HG03097 (cell line): ENCODE data around the gene PPM1H.
"Not testable (repeated sequence)": the region's sequence is repeated elsewhere in the genome, so short reads cannot be mapped to it uniquely, and the experiment has no call there.

ENCODE experiments used
- ATAC-seq: cut with Tn5 transposase; IDR thresholded peaks from one replicate; pipeline ENCODE4 v1.9.1; 2021; ENCODE audit not compliant: unreplicated experiment, low FRiP score

PPM1H gene

DNA sequence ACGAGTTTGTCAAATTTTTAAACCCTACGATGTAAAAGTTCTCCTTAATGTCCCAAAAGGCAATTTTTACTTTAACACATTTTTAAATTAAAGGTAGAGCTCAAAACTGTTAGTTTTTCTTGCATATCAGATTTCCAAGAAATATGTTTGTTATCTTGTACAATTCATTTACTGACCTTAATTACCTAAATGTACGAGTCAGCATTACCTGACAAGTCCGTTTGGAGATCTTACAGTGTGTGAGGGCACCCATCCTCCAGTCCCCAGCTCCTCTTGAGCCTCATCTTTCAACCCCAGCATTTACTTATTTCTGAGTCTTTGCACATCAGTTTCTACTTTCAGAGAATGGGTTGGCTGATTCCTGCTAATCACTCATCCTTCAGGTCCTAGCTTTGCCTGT, 23.7 kb downstream of the PPM1H start:
- ATAC-seq: no peak

DNA sequence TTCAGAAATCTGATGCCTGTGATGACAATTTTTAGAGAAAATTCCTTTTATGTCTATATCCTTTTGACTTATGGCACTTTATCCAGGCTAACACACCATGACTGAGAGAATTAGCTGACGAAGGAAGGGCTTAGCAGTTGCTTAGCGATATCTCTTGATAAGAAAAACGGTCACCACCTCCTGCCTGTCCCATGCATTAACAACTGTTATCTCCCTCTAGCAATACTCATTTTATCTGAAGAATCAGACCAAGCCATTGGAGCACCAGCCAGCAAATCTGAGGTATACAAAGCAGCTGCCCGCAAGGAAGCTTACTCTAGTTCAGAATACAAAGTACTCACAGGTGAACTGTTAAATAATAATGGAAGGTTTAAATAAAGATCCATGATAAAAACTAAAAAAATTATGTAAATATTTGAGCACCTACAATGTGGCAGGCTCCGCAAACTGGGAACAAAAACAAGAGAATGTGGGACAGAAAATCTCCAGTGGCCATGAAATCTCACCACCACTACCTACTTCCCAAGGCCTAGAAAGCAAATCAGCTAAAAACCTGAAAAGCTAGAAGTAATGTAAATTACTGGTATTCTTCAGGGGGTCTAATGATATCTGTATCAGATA, 24.3 kb downstream of the PPM1H start:
- no peak for ATAC-seq

DNA sequence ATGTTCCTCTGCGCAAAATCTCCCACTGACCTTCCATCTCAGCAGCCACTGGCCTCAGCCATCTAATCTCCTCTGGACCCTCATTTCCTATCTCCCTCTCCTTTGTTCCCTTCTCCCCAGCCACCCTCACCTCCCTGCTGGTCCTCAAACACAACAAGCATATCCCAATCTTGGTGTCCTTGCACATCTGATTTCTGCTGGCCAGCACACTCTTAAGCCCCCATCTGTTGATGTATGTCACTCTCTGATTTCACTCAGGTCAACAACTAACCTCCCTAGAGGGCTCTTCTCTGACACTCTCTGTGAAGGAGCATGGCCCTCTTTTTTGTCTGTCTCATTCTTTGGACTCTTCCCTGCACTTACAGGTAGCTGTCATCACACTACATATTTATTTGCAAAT, 25.6 kb downstream of the PPM1H start:
- no peak for ATAC-seq

DNA sequence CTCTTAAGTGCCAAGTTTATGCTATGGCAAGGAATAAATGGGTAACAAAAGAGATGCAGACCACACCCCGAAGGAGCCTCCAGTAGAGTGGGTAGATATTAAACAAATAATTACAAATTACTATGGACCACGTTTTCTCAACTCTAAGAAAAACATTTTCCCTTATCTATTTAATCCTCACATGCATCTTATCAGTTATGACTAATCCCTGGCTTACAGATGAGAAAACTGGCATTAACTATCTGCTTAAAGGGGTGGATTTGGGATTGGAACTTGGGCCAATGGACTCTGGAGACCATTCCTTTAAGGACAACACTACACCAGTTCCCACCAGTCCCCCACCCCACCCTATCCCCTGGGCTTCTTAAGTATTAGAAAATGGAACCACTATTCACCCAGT, 26.3 kb downstream of the PPM1H start:
- ATAC-seq: no peak

DNA sequence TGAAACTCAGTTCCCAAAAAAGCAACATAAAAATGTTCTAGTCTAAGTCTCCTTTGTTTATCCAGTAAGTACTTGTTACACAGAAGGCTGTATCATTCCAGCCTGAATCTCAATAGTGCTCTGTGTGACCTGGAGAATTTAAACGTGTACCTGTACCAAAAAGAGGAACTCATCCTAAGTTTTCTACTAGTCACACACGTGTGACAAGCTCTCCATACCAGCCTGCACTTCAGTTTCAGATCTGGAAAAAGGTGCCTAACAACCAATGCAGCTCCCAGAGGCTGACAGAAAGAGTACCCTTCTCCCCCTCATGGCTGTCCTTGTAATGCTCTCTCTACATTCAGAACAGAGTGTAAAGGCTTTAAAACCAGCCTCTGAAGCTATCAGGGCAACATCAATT, 27.4 kb downstream of the PPM1H start:
- no peak for ATAC-seq

DNA sequence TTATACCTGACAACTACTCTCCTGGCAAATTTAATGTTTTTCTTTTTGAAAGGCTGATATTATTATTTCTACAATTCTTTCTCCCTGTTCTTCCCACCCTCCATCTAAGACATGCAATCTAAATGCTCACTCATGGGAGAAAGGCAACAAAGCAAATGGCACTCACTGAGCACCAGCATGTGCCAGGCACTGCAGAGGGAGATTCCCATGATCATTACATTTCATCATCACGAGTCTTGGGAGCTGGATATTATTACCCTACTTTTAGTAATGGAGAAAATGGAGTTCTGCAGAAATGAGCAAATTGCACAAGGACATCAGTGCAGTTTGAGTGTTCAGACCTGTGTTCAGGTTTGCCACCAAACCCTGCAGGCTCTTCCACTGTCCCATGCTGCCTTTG, 27.9 kb downstream of the PPM1H start:
- no peak for ATAC-seq

DNA sequence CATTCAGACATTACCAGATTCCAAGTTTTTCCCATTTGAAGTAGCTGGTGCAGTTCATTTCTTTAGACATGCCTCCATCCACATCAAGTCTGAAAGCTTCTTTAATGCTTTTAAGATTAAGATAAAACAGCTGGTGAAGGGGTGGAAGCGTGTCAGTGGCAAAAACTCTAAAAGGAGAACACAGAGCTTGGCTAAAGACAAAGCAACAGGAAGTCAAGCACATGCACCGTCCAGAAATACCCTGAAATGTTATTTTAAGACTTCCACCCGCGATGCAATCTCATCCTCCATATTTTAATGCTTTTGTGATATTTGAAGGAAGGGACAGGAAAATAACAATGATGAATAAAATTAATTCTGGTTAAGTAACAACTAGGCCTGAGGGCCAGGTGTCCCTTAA, 31.8 kb downstream of the PPM1H start:
- no peak for ATAC-seq

DNA sequence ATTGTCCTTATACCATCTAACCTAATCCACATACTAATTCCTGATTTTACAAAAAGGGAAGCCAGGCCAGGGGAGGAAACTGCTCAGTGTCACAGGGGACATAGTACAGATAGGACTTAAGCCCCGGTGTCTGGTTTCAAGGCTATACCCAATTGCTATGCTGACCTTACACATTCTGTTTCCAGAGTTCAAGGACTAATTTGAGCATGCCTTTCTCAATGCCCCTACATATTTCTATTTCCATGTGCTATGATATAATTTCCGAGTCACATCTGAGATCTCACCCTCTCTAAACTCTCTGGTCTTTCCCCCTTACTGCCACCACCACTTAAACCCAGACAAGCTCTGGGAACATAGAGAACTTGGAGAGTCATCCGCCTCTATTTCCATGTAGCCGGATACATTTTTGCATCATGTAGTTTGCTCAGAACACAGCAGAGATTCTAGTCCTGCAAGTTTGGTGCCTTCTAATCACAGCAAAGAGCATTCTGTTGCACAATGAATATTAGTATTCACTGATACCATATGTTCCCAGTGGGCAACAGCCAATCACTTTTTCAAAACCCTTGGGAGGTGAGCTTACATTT, 34.2 kb downstream of the PPM1H start:
- ATAC-seq: no peak

DNA sequence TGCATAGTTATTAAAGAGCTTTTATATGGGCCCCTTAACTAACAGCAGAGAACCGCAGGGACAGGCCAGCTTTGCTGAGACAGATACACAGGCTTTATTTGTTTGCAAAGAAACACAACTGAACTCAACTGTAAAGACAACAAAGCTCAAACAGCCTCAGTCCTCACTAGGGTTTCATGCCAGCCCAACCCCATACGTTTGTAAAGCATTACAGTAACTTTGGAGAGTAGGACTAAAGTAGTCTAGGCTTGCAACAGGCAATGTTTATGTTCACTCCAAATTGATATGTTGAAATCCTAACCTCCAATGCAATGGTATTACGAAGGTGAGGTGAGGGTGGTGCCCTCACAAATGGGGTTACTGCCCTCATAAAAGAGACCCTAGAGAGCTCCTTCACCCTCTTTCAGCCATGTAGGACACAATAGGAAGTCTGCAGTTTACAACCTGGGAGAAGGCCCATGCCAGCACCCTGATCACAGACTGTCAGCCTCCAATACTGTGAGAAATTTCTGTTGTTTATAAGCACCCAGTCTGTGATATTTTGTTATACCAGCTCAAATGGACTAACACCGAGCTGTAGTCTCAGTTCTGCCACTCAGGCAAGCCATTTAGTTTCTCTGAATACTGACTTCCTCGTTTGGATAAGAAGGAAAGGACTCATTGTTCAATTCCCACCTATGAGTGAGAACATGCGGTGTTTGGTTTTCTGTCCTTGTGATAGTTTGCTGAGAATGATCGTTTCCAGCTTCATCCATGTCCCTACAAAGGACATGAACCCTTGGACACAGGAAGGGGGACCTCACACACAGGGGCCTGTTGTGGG, 35.2 kb downstream of the PPM1H start:
- no peak for ATAC-seq

DNA sequence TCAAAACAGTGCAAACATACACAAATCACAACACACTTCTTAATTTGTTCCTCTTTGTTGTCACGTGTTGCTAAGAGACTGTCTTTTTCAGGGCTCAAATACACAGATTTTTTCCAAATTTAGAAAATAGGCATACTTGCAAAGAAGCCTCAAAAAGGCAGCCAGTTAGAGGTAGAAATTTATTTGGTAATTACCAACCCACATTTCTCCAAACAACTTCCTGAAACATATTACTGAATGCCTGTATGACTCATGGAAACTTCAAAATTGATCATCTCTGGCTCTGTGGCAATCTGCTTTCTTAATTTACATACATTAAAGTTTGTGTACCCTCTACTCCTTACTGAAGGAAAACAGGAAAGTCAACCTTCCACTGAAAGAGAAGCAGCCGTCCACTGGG, 36.4 kb downstream of the PPM1H start:
- ATAC-seq: no peak

DNA sequence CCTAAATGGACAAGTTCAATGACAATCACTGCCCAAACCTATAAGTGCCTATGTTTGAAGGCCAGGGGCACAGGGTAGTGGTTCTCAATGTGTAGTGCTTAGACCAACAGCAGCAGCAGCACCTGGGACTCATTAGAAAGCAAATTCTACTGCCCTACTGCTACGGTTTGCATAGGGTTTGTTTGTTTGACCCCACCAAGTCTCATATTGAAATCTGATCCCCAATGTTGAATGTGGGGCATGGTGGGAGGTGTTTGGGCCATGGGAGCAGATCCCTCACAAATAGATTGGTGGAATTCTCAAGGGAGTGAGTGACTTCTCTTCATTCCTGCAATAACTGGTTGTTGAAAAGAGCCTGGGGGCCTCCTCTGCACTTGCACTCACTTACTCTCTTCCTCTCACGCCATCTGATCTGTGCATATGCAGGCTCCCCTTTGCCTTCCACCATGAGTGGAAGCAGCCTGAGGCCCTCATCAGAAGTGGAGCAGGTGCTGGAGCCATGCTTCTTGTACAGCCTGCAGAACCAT, 39.5 kb downstream of the PPM1H start:
- no peak for ATAC-seq

DNA sequence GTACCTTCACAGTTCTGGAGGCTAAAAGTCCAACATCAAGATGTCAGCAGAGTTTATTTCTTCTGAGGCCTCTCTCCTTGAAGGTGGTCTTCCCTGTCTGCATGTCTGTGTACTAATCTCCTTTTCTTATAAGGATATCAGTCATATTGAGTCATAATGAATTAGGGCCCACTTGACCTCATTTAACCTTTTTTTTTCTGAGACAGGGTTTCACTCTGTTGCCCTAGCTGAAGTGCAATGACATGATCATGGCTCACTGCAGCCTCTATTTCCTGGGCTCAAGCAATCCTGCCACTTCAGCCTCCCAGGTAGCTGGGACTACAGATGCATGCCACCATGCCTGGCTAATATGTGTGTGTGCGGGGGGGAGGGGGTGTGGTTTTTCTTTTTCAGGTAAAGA, 41.7 kb downstream of the PPM1H start:
- ATAC-seq: no peak

DNA sequence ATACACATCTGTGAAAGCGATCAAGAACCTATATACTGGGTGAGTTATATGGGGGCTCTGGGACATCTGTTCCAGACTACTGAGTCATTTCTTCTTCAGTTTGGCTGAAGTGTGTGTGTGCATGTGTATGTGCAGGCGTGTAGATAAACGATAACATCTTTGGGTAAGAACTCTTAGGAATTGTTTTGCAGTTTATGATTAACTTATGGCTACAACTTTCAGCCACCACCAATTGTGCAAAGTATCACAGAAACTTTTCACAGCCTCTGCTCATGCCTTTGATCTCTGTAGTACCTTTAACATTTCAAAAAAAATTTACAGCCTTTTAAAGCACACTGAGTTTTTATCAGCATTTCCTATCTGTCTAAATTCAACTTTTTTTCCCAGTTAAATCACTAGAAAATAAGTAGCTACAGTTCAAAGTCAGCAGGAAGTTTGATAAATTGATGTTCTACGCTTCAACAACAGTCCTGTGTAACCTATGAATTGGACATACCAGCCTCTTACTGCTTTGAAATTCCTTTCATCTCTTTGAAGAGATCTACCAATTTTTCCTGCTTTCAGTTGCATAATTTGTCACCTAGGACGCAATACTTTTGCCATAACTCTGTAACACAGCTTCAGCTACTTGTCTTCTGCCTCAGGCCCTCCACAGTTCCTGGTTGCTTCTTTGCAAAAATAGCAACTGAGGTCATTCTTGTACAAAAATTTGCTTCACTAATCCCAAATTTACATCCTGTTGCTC, 43.0 kb downstream of the PPM1H start:
- ATAC-seq: no peak

DNA sequence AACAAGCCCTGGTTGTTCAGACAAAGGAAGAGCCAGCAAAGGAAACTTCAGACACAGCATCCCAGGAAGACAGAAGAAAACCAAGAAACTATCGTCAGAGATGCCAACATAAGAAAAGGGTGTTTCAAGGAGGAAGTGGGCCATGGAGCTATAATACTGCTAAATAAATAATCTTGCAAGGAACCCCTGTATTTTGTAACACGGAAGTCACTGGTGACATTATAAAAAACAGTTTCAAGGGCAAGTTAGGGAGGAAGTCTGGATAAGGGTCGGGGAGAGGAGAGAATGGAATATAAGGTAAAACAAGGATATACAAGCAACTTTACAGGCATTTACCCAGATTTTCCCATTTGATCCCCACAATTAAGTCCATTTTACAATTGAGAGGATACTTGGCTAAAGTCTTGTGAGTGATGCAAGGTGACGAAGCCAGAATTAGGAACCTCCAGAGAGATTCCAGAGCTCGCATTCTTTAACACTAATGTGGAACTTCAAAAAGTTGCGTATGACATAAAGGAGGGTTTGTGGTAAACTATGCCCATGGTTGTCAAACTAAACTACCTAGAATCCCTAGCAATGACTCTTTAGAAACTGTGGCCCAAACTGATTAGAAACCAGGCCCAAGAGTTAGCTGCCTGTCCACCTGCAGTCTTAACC, 46.4 kb downstream of the PPM1H start:
- no peak for ATAC-seq

DNA sequence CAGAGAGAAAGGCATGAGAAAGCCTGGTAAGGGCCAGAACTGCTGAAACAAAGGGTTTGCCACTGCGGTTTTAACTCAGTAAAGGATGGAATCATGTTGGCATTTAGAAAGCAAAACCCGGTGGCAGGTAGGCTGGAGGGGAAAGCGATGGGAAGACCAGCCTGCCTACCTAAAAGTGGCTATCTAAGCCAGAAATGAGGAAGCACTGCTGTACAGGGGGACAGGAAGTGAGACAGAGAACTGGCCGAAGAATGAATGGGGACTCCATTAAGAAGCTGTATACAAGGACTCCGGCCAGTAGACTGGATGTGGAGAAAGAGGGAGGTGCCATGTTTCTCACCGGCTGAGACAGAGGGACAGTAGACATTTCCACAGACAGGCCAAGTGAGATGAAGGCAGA, 48.2 kb downstream of the PPM1H start:
- no peak for ATAC-seq

DNA sequence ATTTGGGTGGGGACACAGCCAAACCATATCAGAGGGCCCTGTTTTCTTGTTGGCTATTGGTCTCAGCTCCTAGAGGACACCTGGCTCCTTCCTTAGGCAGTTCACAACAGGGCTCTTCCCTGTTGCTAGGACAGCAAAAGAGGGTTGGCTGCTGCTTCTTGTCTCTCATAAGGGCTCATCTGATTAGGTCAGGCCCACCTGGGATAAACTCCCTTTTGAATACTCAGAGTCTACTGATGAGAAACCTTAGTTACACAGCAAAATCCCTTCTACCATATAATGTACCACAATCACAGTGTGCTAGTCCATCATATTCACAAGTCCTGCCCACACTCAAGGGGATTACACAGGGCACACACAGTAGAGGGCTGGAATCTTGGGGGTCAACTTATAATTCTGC, 49.7 kb downstream of the PPM1H start:
- ATAC-seq: no peak

DNA sequence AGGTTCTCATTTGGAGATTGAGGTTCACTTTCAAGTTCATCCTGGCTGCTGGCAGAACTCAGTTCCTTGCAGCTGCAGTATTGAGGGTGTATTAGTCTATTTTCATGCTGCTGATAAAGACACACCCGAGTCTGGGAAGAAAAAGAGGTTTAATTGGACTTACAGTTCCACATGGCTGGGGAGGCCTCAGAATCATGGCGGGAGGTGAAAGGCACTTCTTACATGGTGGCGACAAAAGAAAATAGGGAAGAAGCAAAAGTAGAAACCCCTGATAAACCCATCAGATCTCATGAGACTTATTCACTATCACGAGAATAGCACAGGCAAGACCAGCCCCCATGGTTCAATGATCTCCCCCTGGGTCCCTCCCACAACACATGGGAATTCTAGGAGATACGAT, 50.1 kb downstream of the PPM1H start:
- ATAC-seq: not testable (repeated sequence)

DNA sequence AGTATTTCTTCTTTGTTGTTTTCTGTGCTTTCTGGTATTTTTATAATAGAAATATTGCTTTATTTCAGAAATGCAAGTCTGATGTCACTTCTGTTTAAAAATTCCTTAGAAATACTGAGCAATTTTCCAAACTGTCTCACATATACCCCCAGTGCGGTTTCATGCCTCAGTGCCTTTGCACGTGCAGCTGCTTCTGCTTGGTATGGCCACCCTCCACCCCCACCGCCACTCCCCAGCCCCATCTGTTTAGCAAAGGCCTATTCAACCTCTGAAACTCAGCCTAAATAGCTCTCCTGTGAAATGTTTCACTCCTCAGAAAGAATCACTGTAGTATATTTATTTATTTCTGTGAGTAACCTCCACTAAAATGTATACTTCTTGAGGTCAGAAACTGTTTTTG, 52.3 kb downstream of the PPM1H start:
- ATAC-seq: no peak

DNA sequence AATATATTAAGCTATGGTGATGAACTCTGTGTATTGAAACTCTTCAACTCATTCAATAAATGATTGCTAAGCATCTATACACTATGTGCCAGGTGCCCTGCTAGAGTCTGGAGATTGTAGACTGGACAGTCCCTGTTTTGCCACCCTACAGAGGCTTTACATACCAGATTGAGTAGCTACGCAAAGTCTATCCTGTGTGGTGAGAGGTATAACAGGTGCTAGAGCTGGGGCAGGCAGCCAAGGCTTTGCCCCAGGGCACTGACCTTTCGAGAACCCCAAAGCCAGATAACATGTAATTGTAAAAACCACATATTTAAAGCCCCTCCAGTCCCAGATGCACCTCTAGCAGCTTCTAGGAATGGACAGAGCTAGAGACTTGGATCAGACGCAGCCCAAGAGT, 52.8 kb downstream of the PPM1H start:
- ATAC-seq: no peak

DNA sequence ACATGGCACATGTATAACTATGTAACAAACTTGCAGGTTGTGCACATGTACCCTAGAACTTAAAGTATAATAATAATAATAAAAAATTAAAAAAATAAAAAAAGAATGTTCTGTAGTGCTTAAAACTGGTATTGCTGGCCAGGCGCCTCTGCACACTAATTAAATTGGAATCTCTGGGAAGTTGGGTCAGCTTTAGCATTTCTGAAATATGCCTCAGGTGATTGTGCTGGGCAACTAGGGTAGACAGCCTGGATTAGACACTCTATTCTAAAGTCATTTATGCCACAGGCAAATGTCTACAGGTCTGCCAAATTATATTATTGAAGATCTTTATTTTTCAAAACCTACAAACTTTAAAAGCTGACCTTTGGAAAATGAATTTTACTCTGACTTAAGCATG, 55.3 kb downstream of the PPM1H start:
- no peak for ATAC-seq

DNA sequence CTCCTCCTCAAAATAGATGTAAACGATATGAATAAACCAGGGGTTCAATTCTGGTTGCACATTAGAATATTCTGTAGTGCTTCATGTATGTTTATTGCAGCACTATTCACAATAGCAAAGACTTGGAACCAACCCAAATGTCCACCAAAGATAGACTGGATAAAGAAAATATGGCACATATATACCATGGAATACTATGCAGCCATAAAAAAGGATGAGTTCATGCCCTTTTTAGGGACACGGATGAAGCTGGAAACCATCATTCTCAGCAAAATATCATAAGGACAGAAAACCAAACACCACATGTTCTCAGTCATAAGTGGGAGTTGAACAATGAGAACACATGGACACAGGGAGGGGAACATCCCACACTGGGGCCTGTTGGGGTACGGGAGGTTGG, 55.7 kb downstream of the PPM1H start:
- ATAC-seq: not testable (repeated sequence)
